Measurements from ENCODE around the gene LRRC14B.

DNA sequence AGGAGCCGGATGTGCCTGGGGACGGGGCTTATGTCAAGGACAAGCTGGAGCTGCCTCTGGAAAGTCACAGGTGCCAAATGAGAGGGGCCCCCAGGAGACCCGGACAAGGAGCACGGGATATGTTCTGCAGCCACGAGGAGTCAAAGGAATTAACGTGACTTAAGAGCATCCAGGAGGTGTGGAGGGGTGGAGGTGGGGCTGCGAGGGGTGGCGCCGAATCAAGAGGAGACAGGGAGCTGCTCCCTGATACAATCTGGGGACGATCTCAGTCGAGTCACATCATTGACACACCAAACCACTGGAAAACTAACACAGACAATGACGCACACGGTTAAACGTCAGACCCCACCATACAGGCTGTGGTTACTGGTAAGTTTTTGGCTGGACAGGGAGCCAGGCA is 16.3 kb downstream of the LRRC14B start:
- TF ChIP-seq, protein P1, sequence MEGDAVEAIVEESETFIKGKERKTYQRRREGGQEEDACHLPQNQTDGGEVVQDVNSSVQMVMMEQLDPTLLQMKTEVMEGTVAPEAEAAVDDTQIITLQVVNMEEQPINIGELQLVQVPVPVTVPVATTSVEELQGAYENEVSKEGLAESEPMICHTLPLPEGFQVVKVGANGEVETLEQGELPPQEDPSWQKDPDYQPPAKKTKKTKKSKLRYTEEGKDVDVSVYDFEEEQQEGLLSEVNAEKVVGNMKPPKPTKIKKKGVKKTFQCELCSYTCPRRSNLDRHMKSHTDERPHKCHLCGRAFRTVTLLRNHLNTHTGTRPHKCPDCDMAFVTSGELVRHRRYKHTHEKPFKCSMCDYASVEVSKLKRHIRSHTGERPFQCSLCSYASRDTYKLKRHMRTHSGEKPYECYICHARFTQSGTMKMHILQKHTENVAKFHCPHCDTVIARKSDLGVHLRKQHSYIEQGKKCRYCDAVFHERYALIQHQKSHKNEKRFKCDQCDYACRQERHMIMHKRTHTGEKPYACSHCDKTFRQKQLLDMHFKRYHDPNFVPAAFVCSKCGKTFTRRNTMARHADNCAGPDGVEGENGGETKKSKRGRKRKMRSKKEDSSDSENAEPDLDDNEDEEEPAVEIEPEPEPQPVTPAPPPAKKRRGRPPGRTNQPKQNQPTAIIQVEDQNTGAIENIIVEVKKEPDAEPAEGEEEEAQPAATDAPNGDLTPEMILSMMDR (IDR thresholded peaks at IDR 0.05) = no peak
- no peak for TF ChIP-seq POLR2A (IDR thresholded peaks at IDR 0.05)

All from esophagus squamous epithelium (tissue), 4 donors.